Iris pigment epithelial cell (primary cell): ENCODE measurements around the gene SPOCK2.

Source experiments
- DNase-seq: peaks from one replicate; pipeline ENCODE4 v3.0.0-alpha.2; 2011; ENCODE audit warnings: low read depth

SPOCK2 gene

GRCh38 chr10:72009425-72010081 lies 78.8 kb downstream of the SPOCK2 start:
- peak; percentile 94 for DNase-seq

- DNase-seq: no peak
Measured at GRCh38 chr10:72009051-72009424, 79.3 kb downstream of the SPOCK2 start.
